Activated naive CD8-positive, alpha-beta T cell treated with anti-CD3 and anti-CD28 coated beads, Interleukin-2, amount 50 U/mL, for 16 hours (primary cell): ENCODE measurements around the gene ALOXE3.

Source experiments
- DNase-seq: peaks from one replicate; pipeline ENCODE4 v3.0.0-alpha.2; 2020; ENCODE audit warnings: low read depth, low spot score

ALOXE3 gene

DNA sequence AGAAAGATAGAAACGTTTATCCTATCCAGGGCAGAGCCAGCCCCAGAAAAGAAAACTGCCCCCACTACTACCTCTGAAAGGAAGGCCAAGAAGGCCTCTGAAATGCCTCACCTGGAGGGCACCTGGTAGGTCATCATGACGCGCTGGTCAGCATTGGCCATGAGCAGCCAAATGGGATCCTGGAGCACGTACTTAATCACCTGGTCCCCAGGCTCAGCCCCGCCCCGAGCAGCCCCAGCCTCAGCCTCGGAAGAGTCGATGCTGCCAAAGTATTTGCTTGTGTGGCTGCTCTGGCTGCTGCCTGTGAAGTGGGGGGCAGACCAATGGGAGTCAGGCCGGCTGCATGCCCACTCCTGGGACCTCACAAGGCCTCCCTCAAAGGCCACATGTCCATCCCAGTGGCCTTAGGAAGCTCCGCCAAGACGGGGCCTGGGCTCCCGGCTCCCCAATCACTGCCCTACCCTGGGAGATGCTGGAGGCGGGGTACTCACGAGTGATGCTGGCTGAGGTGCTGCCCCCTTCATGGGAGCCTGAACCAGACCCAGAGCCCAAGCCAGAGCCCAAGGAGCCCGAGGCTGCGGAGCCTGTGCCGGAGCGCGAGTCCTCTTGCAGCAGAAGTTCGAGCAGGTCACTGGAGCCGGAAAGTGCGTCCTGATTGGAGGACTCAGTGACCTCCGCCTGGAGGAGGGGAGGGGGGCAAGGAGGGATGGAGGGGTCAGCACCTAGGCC, 24.0 kb upstream of the ALOXE3 start:
- DNase-seq: no peak

DNA sequence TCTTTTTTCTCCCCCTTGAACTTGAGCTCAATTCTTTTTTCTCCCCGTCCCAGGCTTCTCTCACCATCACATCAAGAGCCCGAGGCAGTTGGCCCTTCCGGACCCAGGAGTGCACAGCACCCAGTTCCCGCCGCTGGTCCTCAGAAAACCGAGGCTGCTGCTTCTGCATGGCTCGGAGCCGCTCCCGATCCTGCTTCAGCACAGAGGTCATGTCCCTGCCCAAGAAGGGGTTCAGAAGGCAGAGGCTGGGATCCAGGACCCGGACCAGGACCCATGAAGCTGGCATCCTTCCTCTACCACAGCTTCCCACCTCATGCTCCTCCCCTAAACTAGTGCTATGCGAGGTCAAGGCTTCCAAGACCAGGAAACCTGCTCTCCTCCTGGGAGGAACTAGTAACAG, 23.4 kb upstream of the ALOXE3 start:
- DNase-seq: no peak

DNA sequence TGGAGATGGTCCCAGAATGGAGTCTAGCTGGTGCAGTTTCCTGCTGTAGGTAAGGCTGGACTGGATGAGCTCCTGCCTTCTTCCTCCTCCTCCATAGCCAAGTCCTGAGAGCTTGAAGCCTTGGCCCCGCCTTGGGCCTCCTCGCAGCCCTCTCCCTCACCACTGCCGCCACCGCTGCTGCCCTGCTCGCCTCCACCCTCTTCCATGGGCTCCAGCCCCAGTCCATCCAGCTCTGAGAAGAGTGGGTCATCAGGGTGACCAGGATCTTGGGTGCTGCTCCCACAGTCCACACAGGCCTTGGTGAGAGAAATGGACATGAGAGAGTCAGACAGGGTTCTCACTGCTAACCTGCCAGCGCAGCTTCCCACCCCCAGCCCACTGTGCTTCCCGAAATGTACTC, 22.7 kb upstream of the ALOXE3 start:
- DNase-seq: no peak

DNA sequence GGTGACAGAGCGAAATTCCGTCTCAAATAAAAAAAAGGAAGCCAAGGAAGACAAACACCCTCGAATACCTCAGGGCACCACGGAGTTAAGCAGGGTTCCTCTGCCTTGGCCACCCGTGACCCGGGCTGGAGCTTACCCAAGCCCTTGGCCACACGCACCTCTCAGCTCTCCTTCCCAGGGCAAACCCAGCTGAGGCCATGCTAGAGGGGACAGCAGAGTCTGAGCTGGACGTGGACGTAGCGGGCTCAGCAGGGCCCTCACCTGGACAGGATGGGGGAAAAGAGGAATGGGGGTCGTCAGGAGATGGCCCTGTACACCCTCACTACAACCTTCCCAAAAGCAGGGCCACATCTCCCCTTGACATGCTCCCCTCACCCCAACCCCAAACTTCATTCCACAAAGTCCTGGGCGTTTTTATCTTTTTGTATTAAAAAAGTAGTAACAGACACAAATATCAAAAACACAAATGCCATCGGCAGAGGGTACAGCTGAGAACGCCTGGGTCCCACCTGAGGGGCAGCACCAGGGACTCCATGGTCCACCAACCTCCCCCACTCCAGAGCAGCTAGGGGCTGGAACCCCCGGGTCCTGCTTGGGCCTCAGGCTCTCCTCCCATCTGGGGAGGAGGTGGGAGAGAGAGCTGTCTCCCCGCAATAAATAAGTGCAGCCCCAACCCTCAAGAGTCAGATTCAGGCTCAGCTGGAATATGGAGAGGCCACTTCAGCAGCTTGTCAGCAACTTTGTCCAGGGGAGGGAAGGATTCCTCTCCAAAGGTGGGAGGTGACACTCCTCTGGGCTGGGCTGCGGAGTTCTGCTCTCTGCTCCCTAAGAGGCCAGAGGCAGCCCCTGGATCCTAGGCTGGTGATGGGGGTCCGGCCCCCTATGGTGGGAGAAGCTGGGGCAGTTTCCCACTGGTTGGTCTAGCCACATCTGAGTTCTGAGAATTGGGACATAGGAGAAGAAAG, 22.0 kb upstream of the ALOXE3 start:
- DNase-seq: no peak

DNA sequence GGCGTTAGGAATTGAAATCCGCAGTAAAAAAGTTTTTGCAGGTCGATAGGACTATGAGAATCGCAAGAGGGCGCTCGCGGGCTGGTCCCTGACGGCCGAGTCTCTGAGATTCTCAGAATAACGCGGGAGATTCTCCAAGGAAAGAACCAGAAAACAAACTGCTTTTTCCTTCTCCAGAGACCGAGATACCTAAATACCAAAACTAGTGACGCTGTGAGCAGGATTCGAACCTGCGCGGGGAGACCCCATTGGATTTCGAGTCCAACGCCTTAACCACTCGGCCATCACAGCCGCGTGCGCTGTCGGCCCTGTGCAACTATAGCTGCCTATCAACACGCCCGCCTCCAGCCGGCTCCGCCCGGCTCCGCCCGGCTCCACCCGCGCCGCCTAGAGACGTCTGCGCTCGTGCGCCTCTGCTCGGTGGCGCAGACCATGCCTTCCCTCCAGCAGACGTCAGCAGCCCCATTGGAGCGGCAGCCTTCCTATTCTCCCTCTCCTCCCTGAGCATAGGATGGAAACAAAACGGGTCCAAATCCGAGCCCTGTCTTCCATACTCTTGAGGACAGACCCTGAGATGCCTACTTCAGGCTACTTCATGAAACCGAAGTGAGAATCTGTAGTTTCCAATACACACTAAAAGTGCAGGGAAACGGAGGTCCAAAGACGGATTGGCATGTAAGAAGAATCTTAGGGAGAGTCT, 20.5 kb upstream of the ALOXE3 start:
- peak; percentile 91 for DNase-seq

DNA sequence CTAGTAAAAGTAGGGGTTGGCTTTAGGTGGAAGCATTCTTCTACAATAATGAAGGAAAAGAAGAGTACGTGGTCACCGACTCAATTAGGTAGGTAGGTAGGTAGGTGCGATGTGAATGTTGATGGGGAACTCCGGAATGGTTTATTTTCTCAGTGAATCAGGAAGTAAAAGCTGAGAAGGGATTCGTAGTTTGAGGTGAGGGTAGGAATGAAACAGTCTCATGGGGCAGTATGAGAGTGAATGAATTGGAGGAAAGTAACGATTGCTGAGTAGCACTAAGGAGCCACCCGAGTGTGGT, 20.0 kb upstream of the ALOXE3 start:
- DNase-seq: no peak

DNA sequence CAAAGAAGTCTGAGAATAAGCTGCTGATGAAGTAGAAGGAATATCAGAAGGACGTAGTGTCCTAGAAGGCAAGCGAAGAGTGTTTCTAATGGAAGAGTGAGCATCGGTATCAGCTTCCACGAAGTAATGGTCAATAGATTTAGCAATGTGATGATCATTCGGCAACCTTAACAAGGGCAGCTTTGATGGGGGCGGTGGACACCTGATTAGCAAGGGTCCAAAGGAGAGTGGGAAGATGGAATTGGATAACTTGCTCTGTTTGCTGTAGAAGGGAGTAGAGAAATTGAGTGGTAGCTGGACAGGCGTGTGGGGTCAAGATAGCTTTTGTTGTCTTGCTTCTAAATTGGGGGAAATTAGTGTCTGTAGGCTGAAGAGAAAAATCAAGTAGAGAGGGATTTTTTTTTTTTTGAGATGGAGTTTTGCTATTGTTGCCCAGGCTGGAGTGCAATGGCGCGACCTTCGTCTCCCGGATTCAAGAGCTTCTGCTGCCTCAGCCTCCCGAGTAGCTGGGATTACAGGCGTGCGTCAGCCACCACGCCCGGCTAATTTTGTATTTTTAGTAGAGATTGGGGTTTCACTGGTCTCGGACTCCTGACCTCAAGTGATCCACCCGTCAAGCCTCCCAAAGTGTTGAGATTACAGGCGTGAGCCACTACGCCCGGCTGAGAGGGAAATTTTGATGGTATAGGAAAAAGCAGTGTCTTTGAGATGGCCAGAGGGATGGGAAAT, 19.5 kb upstream of the ALOXE3 start:
- no peak for DNase-seq

DNA sequence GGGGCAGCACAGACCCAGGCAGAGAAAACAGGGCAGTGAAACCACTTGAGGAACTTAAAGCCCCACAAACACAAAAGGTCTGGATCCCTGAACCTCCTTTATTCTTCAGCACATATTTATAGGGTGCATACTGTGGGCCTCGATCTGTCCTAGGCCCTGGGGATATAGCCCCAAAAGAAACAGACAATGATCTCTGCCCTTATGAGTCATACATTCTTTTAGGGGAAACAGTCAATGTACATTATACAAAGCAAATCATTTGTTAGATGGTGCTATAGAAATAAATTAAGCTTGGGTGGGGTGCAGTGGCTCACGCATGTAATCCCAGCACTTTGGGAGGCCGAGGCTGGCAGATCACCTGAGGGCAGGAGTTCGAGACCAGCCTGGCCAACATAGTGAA, 15.6 kb upstream of the ALOXE3 start:
- DNase-seq: no peak

DNA sequence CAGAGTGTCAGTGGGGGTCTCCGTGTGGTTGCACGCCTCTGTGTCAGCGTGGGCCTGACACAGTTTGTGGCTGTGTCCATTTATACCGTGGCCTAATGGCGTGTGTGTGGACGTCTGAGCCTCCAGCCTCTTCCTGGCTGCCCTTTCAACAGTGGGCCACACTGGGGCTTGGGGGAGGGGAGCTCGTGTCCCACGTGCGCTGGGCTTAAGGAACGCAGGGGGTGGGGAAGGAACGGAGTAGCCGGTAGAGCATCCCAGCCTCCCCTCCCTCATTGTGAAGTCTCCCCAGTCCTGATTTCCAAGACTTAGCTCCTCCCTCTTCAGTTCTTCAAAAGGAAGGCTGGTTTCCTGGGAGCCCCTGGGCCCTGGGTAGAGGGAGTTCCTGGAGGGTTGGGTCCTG, 15.1 kb upstream of the ALOXE3 start:
- DNase-seq: no peak

DNA sequence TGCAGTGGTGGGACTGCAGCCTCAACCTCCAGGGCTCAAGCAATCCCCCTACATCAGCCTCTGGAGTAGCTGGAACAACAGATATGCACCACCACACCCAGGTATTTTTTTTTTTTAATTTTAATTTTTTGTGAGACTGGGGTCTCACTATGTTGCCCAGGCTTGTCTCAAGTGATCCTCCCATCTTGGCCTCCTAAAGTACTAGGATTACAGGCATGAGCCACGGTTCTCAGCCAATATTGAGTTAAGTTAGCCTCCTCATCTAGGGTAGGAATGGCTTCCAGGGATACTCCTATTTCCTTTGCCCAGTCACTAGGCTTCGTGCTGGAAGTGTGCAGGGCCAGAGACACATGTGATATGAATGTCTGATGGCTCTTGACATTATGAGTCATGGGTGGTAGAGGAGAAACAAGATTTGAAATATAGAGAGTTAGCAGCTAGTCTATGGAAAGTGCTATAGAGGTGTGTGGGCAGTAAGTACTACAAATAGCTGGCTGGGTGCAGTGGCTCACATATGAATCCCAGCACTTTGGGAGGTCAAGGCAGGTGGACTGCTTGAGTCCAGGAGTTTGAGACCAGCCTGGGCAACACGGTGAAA, 13.6 kb upstream of the ALOXE3 start:
- no peak for DNase-seq

DNA sequence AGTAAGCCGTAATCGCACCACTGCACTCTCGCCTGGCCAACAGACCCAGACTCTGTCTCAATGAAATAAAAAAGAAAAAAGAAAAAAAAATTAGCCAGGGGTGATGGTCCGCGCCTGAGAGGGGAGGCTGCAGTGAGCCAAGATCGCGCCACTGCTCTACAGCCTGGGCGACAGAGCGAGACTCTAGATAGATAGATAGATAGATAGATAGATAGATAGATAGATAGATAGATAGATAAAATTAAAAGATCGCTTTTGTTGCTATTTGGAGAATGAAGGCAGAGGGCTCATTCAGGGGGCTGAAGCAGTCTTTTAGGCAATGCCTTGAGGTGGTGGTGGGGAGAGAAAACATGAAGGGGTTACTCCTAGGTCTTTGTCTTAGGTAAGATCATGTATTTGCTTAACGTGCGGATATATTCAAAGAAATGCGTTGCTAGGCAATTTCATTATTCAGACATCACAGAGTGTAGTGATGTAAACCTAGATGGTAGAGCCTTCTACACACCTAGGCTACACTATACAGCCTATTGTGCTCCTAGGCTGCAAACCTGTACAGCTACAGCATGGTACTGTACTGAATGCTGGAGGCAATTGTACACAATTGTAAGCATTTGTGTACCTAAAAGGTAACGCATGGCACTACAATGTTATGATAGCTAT, 9.9 kb upstream of the ALOXE3 start:
- DNase-seq: no peak

DNA sequence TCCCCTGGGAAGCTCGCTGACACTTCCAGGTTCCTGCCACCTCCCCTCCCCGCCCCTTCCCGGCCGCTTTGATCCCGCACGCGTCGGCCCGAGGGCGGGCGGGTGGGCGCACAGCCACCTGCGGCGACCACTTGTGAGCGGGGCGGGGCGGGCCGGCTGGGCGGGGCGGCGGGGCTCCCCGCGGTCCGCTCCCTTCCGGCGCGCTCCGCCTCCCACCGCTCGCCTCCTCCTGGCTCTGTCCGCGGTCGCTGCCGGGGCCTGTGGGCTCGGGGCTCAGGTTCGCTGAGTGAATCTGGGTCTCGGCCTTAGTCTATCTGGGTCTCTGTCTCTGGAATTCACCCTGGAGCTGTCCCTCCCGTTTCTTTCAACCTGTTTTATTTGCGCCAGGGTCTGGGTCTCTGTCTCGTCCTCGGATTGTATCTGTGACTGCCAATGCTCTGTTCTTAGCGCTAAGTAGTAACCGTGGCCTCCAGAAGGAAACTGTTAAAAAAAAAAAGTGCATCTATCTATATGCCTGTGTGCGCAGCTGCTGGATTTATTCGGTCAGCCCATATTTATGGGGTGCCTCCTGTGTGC, 8.3 kb upstream of the ALOXE3 start:
- DNase-seq: no peak

DNA sequence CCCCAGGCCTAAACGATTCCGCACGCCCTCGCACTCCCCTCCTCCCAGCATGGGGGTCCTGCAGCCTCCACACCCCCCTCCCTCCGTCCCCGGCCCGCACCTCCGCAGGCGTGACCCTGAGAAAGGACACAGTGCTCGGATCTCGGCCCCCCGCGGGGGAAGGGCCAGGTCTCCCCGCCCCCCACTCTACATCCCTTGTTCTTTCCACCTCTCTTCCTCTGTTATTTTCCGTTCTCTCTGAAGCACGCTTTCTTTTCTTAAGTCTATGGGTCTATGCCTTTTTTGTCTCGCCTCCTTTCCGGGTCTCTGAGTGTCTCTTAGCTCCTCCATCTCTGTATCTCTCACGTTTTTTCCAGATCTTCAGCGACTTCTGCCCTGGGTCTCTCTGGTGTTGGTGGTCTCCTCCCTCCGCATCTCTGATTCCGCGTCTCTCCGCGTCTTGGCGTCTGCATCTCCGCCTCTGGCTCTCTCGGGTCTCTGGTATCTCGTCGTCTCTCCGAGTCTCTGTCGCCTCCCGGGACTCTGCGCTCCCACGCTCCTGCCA, 7.7 kb upstream of the ALOXE3 start:
- DNase-seq: no peak

DNA sequence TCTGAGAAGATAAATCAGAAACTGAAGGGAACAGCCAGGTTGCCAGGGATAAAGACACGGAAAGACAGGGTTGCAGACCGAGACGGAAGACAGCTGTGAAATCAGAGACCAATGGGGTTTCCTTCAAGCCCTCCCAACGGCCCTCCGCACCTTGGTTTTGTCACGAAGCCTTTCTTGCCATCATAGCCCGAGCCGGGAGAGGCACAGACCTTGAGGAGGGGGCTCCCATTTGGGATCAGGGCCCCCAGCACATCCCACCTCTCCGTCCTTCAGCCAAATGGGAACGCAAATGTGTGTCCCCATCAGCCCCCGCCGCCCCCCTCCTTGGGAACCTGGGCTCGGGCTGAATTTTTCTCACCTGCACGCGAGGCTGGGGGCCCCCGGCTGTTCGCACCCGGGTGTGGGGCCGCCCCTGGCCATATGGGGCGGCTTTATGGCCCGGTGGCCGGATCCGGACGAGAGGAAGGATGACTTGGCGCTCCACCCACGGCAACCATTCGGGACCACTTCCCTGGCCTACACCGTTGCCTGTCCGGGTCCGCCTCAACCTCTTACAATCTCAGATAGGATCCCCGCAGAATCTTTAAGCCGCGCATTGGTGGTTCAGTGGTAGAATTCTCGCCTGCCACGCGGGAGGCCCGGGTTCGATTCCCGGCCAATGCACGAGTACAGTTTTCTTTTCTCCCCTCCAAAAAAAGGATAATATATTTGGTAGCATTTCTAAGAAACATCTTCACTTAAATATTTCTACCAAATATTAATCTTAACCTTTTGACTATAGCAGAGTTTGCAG, 7.0 kb upstream of the ALOXE3 start:
- DNase-seq: peak; percentile 71

DNA sequence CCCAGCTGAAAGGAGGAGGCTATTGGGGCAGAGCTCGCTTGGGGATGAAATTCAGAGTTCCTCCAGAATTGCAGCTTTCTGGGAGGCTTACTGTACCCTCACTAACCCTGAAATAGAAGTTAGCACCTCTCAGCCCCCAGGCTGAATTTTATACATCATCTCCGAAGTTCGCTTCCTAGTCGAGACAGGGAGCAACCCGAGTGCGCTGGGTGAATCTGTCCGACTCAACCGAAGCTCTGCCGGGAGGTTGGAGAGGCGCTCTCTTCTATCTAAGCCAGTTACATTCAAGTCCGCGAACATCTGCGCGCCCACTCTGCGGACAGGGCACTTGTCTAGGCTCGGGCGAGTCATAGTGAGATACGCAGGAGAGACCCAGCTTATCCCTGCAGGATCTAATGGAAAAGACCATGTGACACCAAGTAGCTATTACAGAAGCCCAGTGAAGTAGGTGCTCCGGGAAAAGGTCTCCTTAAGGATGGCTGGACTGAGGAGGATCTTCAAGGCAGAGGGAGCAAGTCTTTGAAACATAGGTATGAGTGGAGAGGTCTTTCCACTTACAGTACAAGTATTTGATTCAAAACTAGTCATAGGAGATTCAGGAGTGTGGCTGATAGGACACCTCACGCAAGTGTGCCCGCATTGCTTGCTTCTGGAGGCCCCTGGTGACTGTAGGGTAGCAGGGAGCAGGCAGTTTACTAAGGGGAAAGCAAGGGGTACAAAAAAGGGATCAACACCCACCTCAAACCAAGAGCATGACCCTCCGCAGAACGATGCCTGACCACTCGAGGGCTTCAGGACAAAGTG, 6.2 kb upstream of the ALOXE3 start:
- DNase-seq: no peak

DNA sequence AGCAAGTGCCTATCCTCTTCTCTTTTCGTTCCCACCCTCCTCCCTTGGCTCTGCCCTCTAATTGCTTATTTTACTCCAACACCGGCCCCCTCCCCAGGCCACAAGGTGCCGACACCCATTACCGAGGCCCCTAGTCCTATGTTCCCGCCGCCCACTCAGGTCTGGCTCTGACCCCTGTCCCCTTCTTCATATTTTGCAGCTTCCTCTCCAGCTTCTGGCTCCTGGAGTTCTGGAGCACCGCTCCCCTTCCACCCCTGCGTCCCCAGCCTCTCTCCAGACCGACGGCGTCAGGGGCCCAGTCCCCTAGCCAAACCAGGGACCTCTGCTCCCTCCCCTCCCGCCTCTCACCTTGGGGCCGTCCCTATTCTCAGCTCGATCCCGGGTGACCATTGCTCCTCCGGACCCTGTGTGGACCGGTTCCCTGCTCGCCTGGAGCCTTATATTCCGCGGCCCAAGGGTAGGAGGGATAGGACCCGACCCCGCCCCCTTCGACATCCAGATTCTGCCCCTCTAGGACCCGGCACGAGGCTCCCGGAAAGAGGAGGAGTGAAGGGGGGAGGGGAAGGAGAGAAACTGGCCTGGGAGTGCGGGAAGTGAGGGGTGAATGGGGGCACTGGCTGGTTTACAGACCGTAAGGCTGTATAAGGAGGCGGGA, 5.5 kb upstream of the ALOXE3 start, which contains the start of gene HES7:
Gene HES7, minus strand, starts transcription at position 412 of the 655 bp plus-strand sequence. Its CDS starts 22 bp downstream, at position 390.
- DNase-seq: no peak

DNA sequence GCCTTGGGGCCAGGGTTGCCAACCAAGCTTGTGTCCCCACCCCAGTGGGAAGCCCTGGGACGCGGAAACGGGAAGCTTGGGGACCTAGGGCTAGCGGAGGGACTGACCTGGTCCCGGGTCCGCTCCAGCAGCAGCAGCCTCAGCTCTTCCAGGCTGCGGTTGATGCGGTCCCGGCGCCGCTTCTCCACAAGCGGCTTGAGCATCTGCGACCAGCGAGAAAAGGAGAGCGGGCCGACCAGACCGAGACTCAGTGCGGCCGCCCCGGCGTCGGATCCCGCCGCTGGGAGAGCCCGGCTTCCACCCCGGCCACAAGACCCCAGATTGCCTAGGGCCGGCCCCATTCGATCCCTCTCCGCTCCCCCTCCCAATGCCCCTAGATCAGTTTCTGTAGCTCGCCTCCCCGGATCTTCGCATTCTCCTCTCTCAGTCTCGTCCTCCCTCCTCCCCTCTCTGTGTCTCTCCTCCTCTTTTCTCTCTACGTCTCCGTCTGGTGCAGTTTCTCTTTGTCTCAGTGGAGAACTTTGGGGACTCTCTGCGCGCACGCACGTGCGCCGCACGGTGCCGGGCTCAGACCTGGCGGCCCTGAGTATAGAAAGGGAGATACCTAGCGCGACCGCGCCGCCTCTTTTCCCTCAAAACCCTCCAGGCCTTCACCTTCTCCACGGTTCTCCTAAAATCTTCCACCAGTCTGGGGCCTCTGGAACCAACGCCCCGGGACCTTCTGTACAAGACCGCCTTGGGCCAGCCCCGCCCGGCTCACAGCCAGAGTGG, 4.8 kb upstream of the ALOXE3 start:
- no peak for DNase-seq
